ENCODE data around the gene C17orf75. TPM values are rescaled to one million over a fixed set of nuclear protein-coding genes. Genes with fewer than 3 reads are reported as not detected.

The C17orf75 gene
- total RNA-seq, 4 donors from 2014 or later, result 3.6 to 14.7 (median 9.1) TPM

- Histone ChIP-seq H3K4me3 (no peak overlapping the region), H3K4me1 (no peaks in the 10 kb centered on the region), H3K27ac (no peak overlapping the region), H3K9me3 (no peaks in the 10 kb centered on the region), H3K27me3 (no peaks in the 10 kb centered on the region), H3K36me3 (peaks cover 0 to 83% (median 0%) of the 10 kb centered on the region in 3 donors)
- TF ChIP-seq CTCF (IDR thresholded peaks at IDR 0.05) (no peak), POLR2A (IDR thresholded peaks at IDR 0.05) (no peak)
- intact Hi-C loops (cut with DNase I), result no loop called here
- DNase-seq, result no peak
Measured at GRCh38 chr17:32335046-32335445, 6.9 kb downstream of the C17orf75 start.

GRCh38 chr17:32333187-32333586 is 8.8 kb downstream of the C17orf75 start:
- 84 to 86% methylated on average over 2 of the region's 2 CpGs for WGBS, 2 donors

GRCh38 chr17:32331243-32332040 is 10.5 kb downstream of the C17orf75 start:
- 74 to 75% methylated on average over 3 of the region's 3 CpGs for WGBS, 2 donors

More at GRCh38 chr17:32333187-32333586, 8.8 kb downstream of the C17orf75 start:
- H3K4me3 ChIP-seq, result no peak overlapping the region
- H3K36me3 ChIP-seq, result peaks cover 0 to 65% (median 0%) of the 10 kb centered on the region in 3 donors
- no peaks in the 10 kb centered on the region for H3K27me3 ChIP-seq
- intact Hi-C loops (cut with DNase I), result no loop called here
- no peak for TF ChIP-seq CTCF (IDR thresholded peaks at IDR 0.05)
- TF ChIP-seq POLR2A (IDR thresholded peaks at IDR 0.05), result no peak
- H3K4me1 ChIP-seq, result no peaks in the 10 kb centered on the region
- no peak overlapping the region for H3K27ac ChIP-seq
- no peaks in the 10 kb centered on the region for H3K9me3 ChIP-seq
- no peak for DNase-seq

GRCh38 chr17:32330147-32330546 is 11.8 kb downstream of the C17orf75 start:
- H3K36me3 ChIP-seq, result peaks cover 0 to 35% (median 0%) of the 10 kb centered on the region in 3 donors
- TF ChIP-seq CTCF (IDR thresholded peaks at IDR 0.05), result no peak
- no peak for TF ChIP-seq POLR2A (IDR thresholded peaks at IDR 0.05)
- H3K4me1 ChIP-seq, result no peaks in the 10 kb centered on the region
- no peak overlapping the region for H3K27ac ChIP-seq
- no peak for DNase-seq
- no peaks in the 10 kb centered on the region for H3K27me3 ChIP-seq
- H3K9me3 ChIP-seq, result no peaks in the 10 kb centered on the region
- intact Hi-C loops (cut with DNase I), result no loop called here
- 65 to 70% methylated on average over 3 of the region's 3 CpGs for WGBS, 2 donors
- H3K4me3 ChIP-seq, result no peak overlapping the region

More at GRCh38 chr17:32331243-32332040, 10.5 kb downstream of the C17orf75 start:
- H3K27ac ChIP-seq, result no peak overlapping the region
- H3K27me3 ChIP-seq, result no peaks in the 10 kb centered on the region
- peaks cover 0 to 47% (median 0%) of the 10 kb centered on the region in 3 donors for H3K36me3 ChIP-seq
- no peaks in the 10 kb centered on the region for H3K4me1 ChIP-seq
- TF ChIP-seq CTCF (IDR thresholded peaks at IDR 0.05), result no peak
- no peak for TF ChIP-seq POLR2A (IDR thresholded peaks at IDR 0.05)
- no peaks in the 10 kb centered on the region for H3K9me3 ChIP-seq
- DNase-seq, result no peak
- no peak overlapping the region for H3K4me3 ChIP-seq
- intact Hi-C loops (cut with DNase I), result no loop called here

- intact Hi-C loops (cut with DNase I), result no loop called here
- TF ChIP-seq CTCF (IDR thresholded peaks at IDR 0.05) (no peak), POLR2A (IDR thresholded peaks at IDR 0.05) (no peak)
- Histone ChIP-seq H3K27ac (no peak overlapping the region), H3K27me3 (no peaks in the 10 kb centered on the region), H3K4me1 (peaks cover 0 to 11% (median 10%) of the 10 kb centered on the region in 3 donors), H3K4me3 (no peak overlapping the region), H3K36me3 (peaks cover 0 to 15% (median 0%) of the 10 kb centered on the region in 3 donors), H3K9me3 (no peaks in the 10 kb centered on the region)
- no peak for DNase-seq
- WGBS, 2 donors, result 89 to 91% methylated on average over 1 of the region's 1 CpG
Measured at GRCh38 chr17:32327911-32328310, 14.1 kb downstream of the C17orf75 start.
